ENCODE data around the gene PSMD6.

The PSMD6 gene

GRCh38 chr3:63990204-63990603, 33.1 kb downstream of the PSMD6 start:
- H3K27ac ChIP-seq (replicated peaks) = no peak overlapping the region
- no peak overlapping the region for H3K4me3 ChIP-seq (replicated peaks; ENCODE audit: insufficient read depth, low read length)
- DNase-seq (ENCODE audit: low read depth in 1 of 2, low spot score in 1 of 2) = no peak
- no peaks in the 10 kb centered on the region for H3K27me3 ChIP-seq (ENCODE audit: insufficient read depth, poor library complexity, severe bottlenecking)
- TF ChIP-seq POLR2AphosphoS5 (IDR thresholded peaks at IDR 0.05; ENCODE audit: low read depth) (no peak), GABPA (IDR thresholded peaks at IDR 0.05; ENCODE audit: low read depth) (no peak), SPI1 (IDR thresholded peaks at IDR 0.05; ENCODE audit: borderline replicate concordance, low read depth) (no peak), REST (IDR thresholded peaks at IDR 0.05; ENCODE audit: insufficient replicate concordance, low read depth) (no peak)
- TF ChIP-seq, protein P1, sequence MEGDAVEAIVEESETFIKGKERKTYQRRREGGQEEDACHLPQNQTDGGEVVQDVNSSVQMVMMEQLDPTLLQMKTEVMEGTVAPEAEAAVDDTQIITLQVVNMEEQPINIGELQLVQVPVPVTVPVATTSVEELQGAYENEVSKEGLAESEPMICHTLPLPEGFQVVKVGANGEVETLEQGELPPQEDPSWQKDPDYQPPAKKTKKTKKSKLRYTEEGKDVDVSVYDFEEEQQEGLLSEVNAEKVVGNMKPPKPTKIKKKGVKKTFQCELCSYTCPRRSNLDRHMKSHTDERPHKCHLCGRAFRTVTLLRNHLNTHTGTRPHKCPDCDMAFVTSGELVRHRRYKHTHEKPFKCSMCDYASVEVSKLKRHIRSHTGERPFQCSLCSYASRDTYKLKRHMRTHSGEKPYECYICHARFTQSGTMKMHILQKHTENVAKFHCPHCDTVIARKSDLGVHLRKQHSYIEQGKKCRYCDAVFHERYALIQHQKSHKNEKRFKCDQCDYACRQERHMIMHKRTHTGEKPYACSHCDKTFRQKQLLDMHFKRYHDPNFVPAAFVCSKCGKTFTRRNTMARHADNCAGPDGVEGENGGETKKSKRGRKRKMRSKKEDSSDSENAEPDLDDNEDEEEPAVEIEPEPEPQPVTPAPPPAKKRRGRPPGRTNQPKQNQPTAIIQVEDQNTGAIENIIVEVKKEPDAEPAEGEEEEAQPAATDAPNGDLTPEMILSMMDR (IDR thresholded peaks at IDR 0.05; ENCODE audit: insufficient read depth, low read length) = no peak

DNA sequence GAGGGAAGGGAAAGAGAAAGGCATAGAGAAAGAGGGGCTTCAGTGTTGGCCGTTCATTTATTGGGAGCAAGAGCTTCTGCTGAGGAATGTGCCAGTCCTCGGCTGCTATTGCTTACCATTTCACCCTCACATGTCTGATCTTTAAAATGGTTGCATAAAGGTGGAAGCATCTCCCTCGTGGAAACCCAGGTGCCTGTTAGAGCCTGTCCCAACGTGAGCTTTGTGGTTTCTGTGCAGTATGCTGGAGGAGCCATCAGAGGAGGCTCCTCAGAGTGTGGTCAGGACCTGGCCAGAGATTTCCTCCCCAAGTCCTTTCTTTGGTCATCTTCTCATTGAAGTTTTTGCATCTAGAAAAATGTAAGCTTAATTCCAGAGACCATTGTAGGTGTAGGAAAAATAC, 34.4 kb downstream of the PSMD6 start:
- TF ChIP-seq SPI1 (IDR thresholded peaks at IDR 0.05; ENCODE audit: borderline replicate concordance, low read depth) = no peak
- TF ChIP-seq, protein P1 (IDR thresholded peaks at IDR 0.05; ENCODE audit: insufficient read depth, low read length) = no peak
- TF ChIP-seq POLR2AphosphoS5 (IDR thresholded peaks at IDR 0.05; ENCODE audit: low read depth) = no peak
- no peak for TF ChIP-seq GABPA (IDR thresholded peaks at IDR 0.05; ENCODE audit: low read depth)
- TF ChIP-seq REST (IDR thresholded peaks at IDR 0.05; ENCODE audit: insufficient replicate concordance, low read depth) = no peak
- Histone ChIP-seq H3K27me3 (ENCODE audit: insufficient read depth, poor library complexity, severe bottlenecking) (no peaks in the 10 kb centered on the region), H3K27ac (replicated peaks) (no peak overlapping the region), H3K4me3 (replicated peaks; ENCODE audit: insufficient read depth, low read length) (no peak overlapping the region)
- no peak for DNase-seq (ENCODE audit: low read depth in 1 of 2, low spot score in 1 of 2)

DNA sequence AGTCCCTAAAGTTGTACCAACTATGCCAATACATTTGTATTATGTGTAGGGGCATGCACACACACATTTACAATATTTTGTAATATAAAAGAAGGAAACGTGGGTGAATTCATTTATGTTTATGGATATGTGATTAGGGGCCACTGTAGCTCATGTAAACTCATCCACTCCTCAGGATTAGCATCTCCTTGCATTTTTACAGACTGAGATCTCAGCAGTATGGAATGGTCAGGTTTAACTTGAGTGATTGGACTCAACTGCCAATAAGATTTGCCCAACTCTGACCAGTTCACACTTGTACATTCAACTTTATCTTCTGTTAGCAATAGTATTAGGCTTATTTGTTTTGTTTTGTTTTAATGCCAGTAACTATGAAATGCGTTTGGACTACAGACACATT, 36.5 kb downstream of the PSMD6 start:
- no peaks in the 10 kb centered on the region for H3K27me3 ChIP-seq (ENCODE audit: insufficient read depth, poor library complexity, severe bottlenecking)
- no peak overlapping the region for H3K4me3 ChIP-seq (replicated peaks; ENCODE audit: insufficient read depth, low read length)
- no peak for DNase-seq (ENCODE audit: low read depth in 1 of 2, low spot score in 1 of 2)
- no peak overlapping the region for H3K27ac ChIP-seq (replicated peaks)
- TF ChIP-seq POLR2AphosphoS5 (IDR thresholded peaks at IDR 0.05; ENCODE audit: low read depth) (no peak), GABPA (IDR thresholded peaks at IDR 0.05; ENCODE audit: low read depth) (no peak), SPI1 (IDR thresholded peaks at IDR 0.05; ENCODE audit: borderline replicate concordance, low read depth) (no peak), REST (IDR thresholded peaks at IDR 0.05; ENCODE audit: insufficient replicate concordance, low read depth) (no peak)
- TF ChIP-seq, protein P1 (IDR thresholded peaks at IDR 0.05; ENCODE audit: insufficient read depth, low read length) = no peak
